K562 (cell line): ENCODE results near the gene RCBTB1.

Experiments
- ARID3B ChIP-seq: fragments of 250-450 bp; sonication (Bioruptor Pico); IDR thresholded peaks from 2 replicates; pipeline ENCODE4 v1.4.0; 2020; ENCODE audit warnings: borderline replicate concordance
- GTF2E2 ChIP-seq: fragments of 200-800 bp; sonication (Bioruptor generic); IDR thresholded peaks from 2 replicates; pipeline ENCODE4 v1.6.1; 2016; ENCODE audit warnings: missing genetic modification characterization, missing compliant biosample characterization
- PHTF2 ChIP-seq: fragments of 250-450 bp; sonication (Bioruptor Pico); IDR thresholded peaks from 2 replicates; pipeline ENCODE4 v1.5.0; 2021; ENCODE audit warnings: mild to moderate bottlenecking
- TF ChIP-seq, protein P1 (sequence below): sonication (generic); formaldehyde crosslinking; IDR thresholded peaks from 2 replicates; pipeline ENCODE4 v1.9.0; 2022; ENCODE audit warnings: mild to moderate bottlenecking, missing genetic modification reagents
- TF ChIP-seq, protein P2 (sequence below), 3 experiments: IDR thresholded peaks in 2 of 3; conservative IDR thresholded peaks in 1 of 3; 2 replicates each; pipeline ENCODE4 v1.5.1; 2011 to 2012; ENCODE audit warnings: low read length in 3 of 3, mild to moderate bottlenecking in 3 of 3, control low read depth in 2 of 3, improper control_type of control experiment in 1 of 3, inconsistent platforms in 1 of 3, low read depth in 1 of 3, mixed read lengths in 1 of 3, moderate library complexity in 1 of 3; ENCODE audit not compliant: insufficient read depth in 2 of 3
- TF ChIP-seq, protein P3 (sequence below): fragments of 250-450 bp; sonication (Bioruptor Pico); IDR thresholded peaks from 2 replicates; pipeline ENCODE4 v1.5.0; 2020; ENCODE audit warnings: mild to moderate bottlenecking

GRCh38 chr13:49528161-49528560, 57.2 kb downstream of the RCBTB1 start:
- TF ChIP-seq GTF2E2 (tag) = no peak
- TF ChIP-seq ARID3B = no peak
- TF ChIP-seq, protein P1, sequence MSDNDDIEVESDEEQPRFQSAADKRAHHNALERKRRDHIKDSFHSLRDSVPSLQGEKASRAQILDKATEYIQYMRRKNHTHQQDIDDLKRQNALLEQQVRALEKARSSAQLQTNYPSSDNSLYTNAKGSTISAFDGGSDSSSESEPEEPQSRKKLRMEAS = no peak
- TF ChIP-seq PHTF2 (CRISPR knock-in tag) = no peak
- TF ChIP-seq, protein P2, sequence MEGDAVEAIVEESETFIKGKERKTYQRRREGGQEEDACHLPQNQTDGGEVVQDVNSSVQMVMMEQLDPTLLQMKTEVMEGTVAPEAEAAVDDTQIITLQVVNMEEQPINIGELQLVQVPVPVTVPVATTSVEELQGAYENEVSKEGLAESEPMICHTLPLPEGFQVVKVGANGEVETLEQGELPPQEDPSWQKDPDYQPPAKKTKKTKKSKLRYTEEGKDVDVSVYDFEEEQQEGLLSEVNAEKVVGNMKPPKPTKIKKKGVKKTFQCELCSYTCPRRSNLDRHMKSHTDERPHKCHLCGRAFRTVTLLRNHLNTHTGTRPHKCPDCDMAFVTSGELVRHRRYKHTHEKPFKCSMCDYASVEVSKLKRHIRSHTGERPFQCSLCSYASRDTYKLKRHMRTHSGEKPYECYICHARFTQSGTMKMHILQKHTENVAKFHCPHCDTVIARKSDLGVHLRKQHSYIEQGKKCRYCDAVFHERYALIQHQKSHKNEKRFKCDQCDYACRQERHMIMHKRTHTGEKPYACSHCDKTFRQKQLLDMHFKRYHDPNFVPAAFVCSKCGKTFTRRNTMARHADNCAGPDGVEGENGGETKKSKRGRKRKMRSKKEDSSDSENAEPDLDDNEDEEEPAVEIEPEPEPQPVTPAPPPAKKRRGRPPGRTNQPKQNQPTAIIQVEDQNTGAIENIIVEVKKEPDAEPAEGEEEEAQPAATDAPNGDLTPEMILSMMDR (IDR thresholded peaks at IDR 0.05 in 2 of 3, conservative IDR thresholded peaks at IDR 0.05 in 1 of 3; ENCODE audit: insufficient read depth in 2 of 3, low read depth in 1 of 3, low read length in 3 of 3) = no peak
- TF ChIP-seq, protein P3, sequence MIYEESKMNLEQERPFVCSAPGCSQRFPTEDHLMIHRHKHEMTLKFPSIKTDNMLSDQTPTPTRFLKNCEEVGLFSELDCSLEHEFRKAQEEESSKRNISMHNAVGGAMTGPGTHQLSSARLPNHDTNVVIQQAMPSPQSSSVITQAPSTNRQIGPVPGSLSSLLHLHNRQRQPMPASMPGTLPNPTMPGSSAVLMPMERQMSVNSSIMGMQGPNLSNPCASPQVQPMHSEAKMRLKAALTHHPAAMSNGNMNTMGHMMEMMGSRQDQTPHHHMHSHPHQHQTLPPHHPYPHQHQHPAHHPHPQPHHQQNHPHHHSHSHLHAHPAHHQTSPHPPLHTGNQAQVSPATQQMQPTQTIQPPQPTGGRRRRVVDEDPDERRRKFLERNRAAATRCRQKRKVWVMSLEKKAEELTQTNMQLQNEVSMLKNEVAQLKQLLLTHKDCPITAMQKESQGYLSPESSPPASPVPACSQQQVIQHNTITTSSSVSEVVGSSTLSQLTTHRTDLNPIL (CRISPR knock-in tag) = no peak
